Naive thymus-derived CD8-positive, alpha-beta T cell (primary cell): ENCODE data around the gene HS3ST3A1. TPM values are rescaled to one million over a fixed set of nuclear protein-coding genes. Genes with fewer than 3 reads are reported as not detected.

ENCODE experiments used
- ATAC-seq, 2 donors: fragments of 150-1000 bp; cut with Tn5 transposase in 1 of 2; sonication (Bioruptor Pico), chemical (Tn5 transposase) in 1 of 2; 1 replicate in 1 of 2; 2 replicates in 1 of 2; pipeline ENCODE4 v1.10.0; 2021; ENCODE audit warnings: mild to moderate bottlenecking in 2 of 2, moderate library complexity in 2 of 2
- POLR2A ChIA-PET: fragments of 350-600 bp; sonication (Branson Sonifier 250); formaldehyde crosslinking; loops from one replicate; lab custom pipeline; 2021; ENCODE audit warnings: antibody characterized with exemption; lab: Charles Lee
- DNase-seq, 10 donors: peaks; one replicate each; pipeline versions ENCODE4 v3.0.0 to v3.0.0-alpha.2; 2020 to 2022
- H3K27ac Mint-ChIP-seq, 10 donors: one replicate each; pipeline ENCODE4 v1.8.0; 2020 to 2022; ENCODE audit warnings: mild to moderate bottlenecking in 10 of 10, mixed read lengths in 10 of 10, moderate library complexity in 4 of 10, inconsistent platforms in 1 of 10
- H3K27me3 Mint-ChIP-seq, 5 donors: one replicate each; pipeline ENCODE4 v1.8.0; 2021 to 2022; ENCODE audit warnings: mixed read lengths in 5 of 5
- H3K36me3 Mint-ChIP-seq, 3 donors: one replicate each; pipeline ENCODE4 v1.8.0; 2020 to 2022; ENCODE audit warnings: mixed read lengths in 3 of 3, mild to moderate bottlenecking in 2 of 3, inconsistent platforms in 1 of 3
- H3K4me1 Mint-ChIP-seq, 4 donors: one replicate each; pipeline ENCODE4 v1.8.0; 2021 to 2022; ENCODE audit warnings: mixed read lengths in 4 of 4
- H3K4me3 Mint-ChIP-seq, 10 donors: one replicate each; pipeline ENCODE4 v1.8.0; 2020 to 2022; ENCODE audit warnings: mild to moderate bottlenecking in 10 of 10, mixed read lengths in 10 of 10, moderate library complexity in 6 of 10, inconsistent platforms in 1 of 10
- H3K9me3 Mint-ChIP-seq, 9 donors: one replicate each; pipeline ENCODE4 v1.8.0; 2020 to 2022; ENCODE audit warnings: mixed read lengths in 9 of 9, mild to moderate bottlenecking in 3 of 9, inconsistent platforms in 1 of 9, moderate library complexity in 1 of 9
- polyA plus RNA-seq, 3 donors: library from polyadenylated mRNA; unstranded; fragments of 300-500 nt; fragmentation: Illumina TruSeq; gene quantifications; one replicate each; pipeline ENCODE4 v1.2.3, GENCODE V29; 2021
- total RNA-seq, 8 experiments: library from RNA in 2 of 8; stranded (reverse) in 2 of 8; gene quantifications; one replicate each; pipeline ENCODE4 v1.2.3 and lab custom pipeline; 2021 to 2026

The HS3ST3A1 gene
- total and polyA plus RNA-seq, 5 experiments from 2014 or later = 0.76 to 4.5 (median 2.7) TPM; not detected in 2

DNA sequence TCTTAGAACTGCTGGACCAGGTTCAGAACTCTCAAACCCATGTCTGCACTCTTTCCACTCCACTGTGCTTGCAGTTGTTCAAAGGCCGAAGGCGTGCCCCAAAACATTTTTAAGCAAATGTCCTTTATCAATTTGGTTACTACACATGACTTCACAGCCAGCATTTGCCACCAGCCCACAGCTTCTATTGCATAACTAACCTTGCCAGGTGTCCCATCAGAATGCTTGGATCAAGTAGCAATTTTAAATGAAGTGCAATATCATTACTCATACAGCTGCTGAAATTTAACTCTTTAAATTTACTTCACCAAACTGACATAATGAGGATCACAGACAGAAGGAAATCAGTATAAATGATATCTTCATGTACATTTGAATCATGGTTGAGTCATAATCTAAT is 29.8 kb upstream of the HS3ST3A1 start:
- Mint-ChIP-seq H3K9me3 (no peaks in the 10 kb centered on the region), H3K4me3 (no peak overlapping the region), H3K36me3 (no peaks in the 10 kb centered on the region), H3K4me1 (no peaks in the 10 kb centered on the region), H3K27me3 (peaks cover 0 to 15% (median 6%) of the 10 kb centered on the region in 5 donors), H3K27ac (no peak overlapping the region)
- no peak for DNase-seq
- no peak for ATAC-seq
- POLR2A ChIA-PET = no interaction called here

DNA sequence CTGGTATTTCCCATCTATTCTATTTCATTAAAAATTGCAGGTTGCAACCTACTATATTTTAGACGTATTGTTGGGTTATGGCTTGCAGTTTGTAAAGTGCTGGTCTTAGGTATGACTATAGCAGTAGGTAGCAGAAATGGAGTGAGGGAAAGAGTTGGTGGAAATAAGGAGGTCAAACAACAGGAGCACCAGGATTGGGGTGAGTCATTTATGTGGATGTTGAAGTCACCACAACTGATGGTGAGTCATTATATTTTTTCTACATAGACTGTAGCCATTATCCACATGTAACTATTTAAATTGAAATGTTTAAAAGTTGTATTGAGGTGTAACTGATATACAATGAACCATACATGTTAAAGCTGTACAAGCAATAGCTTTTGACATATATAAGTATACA is 25.0 kb upstream of the HS3ST3A1 start:
- Mint-ChIP-seq H3K4me3 (no peak overlapping the region), H3K36me3 (peaks cover 0 to 7% (median 0%) of the 10 kb centered on the region in 3 donors), H3K27ac (no peak overlapping the region), H3K27me3 (peaks cover 15 to 33% (median 21%) of the 10 kb centered on the region in 5 donors), H3K4me1 (no peaks in the 10 kb centered on the region), H3K9me3 (peaks cover 0 to 5% (median 2%) of the 10 kb centered on the region in 9 donors)
- POLR2A ChIA-PET = no interaction called here
- DNase-seq (no peak), ATAC-seq (no peak)

DNA sequence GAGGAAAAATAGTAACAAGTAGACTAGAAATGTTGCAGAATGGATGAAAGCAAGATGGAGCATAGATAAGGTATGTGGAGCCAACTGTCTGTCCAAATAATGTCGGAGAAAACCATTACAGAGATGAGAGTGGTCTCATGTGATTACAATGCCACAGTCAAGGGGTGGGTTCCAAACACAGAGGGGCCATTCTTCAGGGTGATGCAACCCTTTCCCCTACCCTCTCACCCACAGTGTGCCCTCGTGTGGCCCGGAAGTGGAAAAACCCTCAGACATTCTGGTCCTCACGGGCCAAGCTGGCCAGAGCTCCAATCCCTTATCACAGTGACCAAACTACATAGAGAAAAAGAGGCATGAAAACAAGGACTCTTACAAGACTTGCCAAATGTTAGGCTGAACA is 17.7 kb upstream of the HS3ST3A1 start:
- DNase-seq = no peak
- peaks cover 0 to 8% (median 7%) of the 10 kb centered on the region in 3 donors for H3K36me3 Mint-ChIP-seq
- ATAC-seq = no peak
- H3K4me1 Mint-ChIP-seq = no peaks in the 10 kb centered on the region
- H3K27ac Mint-ChIP-seq = no peak overlapping the region
- H3K9me3 Mint-ChIP-seq = peaks cover 0 to 13% (median 2%) of the 10 kb centered on the region in 9 donors
- POLR2A ChIA-PET = no interaction called here
- H3K27me3 Mint-ChIP-seq = peaks cover 16 to 40% (median 18%) of the 10 kb centered on the region in 5 donors
- H3K4me3 Mint-ChIP-seq = no peak overlapping the region

DNA sequence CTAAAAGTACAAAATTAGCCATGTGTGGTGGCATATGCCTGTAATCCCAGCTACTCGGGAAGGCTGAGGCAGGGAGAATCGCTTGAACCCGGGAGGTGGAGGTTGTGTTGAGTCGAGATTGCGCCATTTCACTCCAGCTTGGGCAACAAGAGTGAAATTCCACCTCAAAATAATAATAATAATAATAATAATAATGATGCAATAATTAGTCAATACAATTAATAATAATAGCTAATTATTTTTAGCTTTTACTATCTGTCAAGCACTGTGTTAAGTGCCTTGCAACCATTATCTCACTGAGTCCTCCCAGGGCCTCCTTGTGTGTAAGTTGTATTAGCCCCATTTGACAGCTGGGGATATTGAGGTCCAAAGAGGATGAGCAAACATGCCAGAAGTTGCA is 14.3 kb upstream of the HS3ST3A1 start:
- Mint-ChIP-seq H3K27me3 (peaks cover 6 to 18% (median 10%) of the 10 kb centered on the region in 5 donors), H3K9me3 (peaks cover 0 to 21% (median 3%) of the 10 kb centered on the region in 9 donors), H3K4me3 (no peak overlapping the region), H3K36me3 (peaks cover 0 to 17% (median 4%) of the 10 kb centered on the region in 3 donors), H3K27ac (no peak overlapping the region), H3K4me1 (no peaks in the 10 kb centered on the region)
- POLR2A ChIA-PET = interaction anchor here (0.6 kb wide), 1 partner anchor 35 kb away, joined by 3 read pairs; no protein-coding TSS in a partner anchor
- ATAC-seq = no peak
- no peak for DNase-seq

DNA sequence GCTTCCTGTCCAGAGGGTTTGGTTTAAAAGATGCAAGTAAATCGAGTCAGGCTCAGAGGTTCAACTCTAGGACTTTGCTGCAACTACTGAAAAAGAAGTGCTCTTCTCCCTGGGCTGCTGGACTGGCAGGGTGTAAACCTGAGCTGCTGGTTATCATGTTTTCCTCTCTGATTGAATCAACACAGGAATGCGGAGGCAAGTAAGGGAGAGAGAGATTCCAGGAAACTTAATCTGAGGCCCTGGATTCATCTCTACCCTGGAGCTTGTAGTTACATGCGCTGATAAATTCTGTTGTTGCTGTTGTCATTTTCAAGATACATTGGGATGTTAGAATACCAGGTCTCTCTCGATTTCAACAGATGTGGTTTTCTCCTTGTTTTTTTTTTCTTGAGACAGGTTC is 8.2 kb upstream of the HS3ST3A1 start:
- Mint-ChIP-seq H3K4me3 (no peak overlapping the region), H3K4me1 (no peaks in the 10 kb centered on the region), H3K36me3 (peaks cover 0 to 14% (median 4%) of the 10 kb centered on the region in 3 donors), H3K9me3 (peaks cover 0 to 18% (median 3%) of the 10 kb centered on the region in 9 donors), H3K27me3 (peaks cover 12 to 37% (median 15%) of the 10 kb centered on the region in 5 donors), H3K27ac (no peak overlapping the region)
- ATAC-seq (no peak), DNase-seq (no peak)
- POLR2A ChIA-PET = no interaction called here

DNA sequence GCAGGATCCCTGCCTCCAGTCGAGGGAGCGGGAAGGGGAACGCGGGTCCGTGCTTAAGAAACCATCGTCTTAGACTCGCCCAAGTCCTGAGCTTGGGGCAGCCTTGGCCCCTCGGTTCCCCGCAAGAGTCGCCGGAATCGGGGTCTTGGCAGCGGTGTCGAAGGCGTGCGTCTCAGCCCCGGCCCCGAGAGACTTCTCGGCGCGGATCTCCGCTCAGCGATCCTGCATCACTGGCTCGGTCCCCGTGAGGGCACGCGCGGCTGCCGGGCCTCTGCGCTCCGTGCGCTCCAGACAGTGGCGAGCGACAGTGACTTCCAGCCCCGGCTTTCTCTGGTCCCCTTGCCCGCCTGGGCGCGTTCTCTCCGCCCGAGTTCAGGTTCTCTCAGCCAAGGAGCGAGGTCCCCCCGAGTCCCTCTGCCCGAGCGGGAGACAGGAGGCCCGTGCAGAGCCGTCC is 380 bp downstream of the HS3ST3A1 start:
- DNase-seq (no peak), ATAC-seq (peak in 1 of 2 donors; percentile 20)
- Mint-ChIP-seq H3K27me3 (peaks cover 35 to 81% (median 56%) of the 10 kb centered on the region in 5 donors), H3K4me1 (peaks cover 4 to 16% (median 12%) of the 10 kb centered on the region in 4 donors), H3K9me3 (no peaks in the 10 kb centered on the region), H3K4me3 (peak overlapping the region in 6 of 10 donors; percentile 12 to 78 (median 26)), H3K36me3 (peaks cover 0 to 4% (median 0%) of the 10 kb centered on the region in 3 donors), H3K27ac (no peak overlapping the region)
- POLR2A ChIA-PET = no interaction called here

DNA sequence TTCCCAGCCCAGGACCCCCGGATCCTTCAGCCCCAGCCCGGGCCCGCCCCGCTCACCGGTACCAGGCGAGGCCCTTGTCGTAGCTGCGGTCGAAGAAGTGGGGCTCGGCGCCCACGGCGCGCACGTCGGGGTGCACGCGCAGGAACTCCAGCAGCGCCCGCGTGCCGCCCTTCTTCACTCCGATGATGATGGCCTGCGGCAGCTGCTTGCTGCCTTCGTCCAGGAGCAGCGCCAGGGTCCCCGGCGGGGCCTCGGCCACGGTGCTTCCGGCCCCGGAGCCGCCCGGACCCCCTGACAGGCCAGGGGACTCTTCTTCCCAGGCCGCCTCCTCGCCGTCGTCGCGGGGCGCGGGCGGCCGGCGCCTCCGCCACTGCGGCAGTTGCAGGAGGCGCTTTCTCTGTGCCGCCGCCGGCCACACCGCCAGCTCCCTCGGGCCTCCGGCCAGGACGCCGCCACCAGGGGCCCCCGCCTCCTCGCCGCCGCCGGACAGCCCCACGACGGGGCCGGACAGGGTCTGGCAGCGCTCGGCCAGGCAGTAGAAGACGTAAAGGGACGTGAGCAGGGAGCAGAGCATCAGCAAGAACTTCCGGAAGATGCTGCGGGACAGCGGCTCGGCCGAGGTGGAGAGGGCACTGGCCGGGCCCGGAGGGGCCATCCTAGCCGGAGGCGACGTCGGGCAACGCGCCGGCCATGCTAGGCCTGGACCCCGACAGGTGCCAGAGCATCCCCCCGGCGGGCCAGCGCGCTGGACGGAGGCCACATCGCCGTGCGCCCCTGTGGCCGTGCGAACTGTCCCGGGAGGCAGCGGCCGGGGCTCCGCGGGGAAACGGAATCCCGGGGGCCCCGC is 1.0 kb downstream of the HS3ST3A1 start:
- H3K4me1 Mint-ChIP-seq = peaks cover 4 to 16% (median 12%) of the 10 kb centered on the region in 4 donors
- ATAC-seq (no peak), DNase-seq (peak in 1 of 10 donors; percentile 6)
- H3K27me3 Mint-ChIP-seq = peaks cover 35 to 81% (median 58%) of the 10 kb centered on the region in 5 donors
- peaks cover 0 to 4% (median 0%) of the 10 kb centered on the region in 3 donors for H3K36me3 Mint-ChIP-seq
- peak overlapping the region in 2 of 10 donors; percentile 64 to 78 for H3K4me3 Mint-ChIP-seq
- no peak overlapping the region for H3K27ac Mint-ChIP-seq
- POLR2A ChIA-PET = no interaction called here
- H3K9me3 Mint-ChIP-seq = no peaks in the 10 kb centered on the region

DNA sequence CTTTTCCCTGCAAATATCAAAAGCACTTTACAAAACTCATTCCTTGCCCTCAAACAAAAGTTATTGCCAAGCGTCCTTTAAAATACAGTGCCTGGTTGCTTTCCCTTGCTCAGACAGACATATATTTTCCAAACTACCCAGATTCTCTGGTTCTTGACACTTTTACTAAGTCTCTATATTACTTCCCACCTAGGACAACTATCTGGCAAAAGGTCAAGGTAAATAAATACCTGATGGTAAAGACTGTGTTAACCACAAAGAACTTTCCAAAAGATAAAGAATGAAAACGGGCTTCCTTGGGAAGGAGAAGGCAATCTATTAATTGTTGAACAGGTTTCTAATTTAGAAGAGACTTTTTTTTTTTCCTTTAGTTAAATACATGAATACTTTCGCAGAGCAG is 1.9 kb downstream of the HS3ST3A1 start:
- H3K27me3 Mint-ChIP-seq = peaks cover 33 to 81% (median 54%) of the 10 kb centered on the region in 5 donors
- POLR2A ChIA-PET = no interaction called here
- H3K9me3 Mint-ChIP-seq = no peaks in the 10 kb centered on the region
- DNase-seq = no peak
- H3K4me1 Mint-ChIP-seq = peaks cover 5 to 21% (median 12%) of the 10 kb centered on the region in 4 donors
- peaks cover 0 to 4% (median 0%) of the 10 kb centered on the region in 3 donors for H3K36me3 Mint-ChIP-seq
- ATAC-seq = no peak
- peak overlapping the region in 1 of 10 donors; percentile 63 for H3K27ac Mint-ChIP-seq
- peak overlapping the region in 5 of 10 donors; percentile 42 to 67 (median 51) for H3K4me3 Mint-ChIP-seq

DNA sequence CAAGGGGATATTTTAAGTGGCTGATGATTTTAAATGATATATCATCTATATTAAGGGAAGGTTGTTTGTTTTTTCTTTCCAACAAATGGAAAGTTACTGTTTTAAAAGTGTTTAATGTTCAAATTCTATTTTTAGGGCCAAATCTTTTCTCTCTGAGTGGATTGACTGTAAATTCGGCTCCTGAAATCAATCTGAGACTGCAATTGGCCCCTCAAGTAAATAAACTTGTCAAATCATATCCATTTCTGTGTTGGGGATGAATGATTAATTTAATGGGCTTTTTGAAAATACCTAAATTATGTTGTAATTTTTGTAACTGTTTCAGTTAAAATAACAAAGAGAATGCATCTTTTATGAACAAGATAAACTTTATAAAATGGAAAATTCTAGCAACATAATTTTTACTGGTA is 2.6 kb downstream of the HS3ST3A1 start:
- H3K36me3 Mint-ChIP-seq = peaks cover 0 to 4% (median 0%) of the 10 kb centered on the region in 3 donors
- no peak for DNase-seq
- no peak for ATAC-seq
- no peaks in the 10 kb centered on the region for H3K9me3 Mint-ChIP-seq
- no peak overlapping the region for H3K27ac Mint-ChIP-seq
- peak overlapping the region in 1 of 10 donors; percentile 39 for H3K4me3 Mint-ChIP-seq
- POLR2A ChIA-PET = interaction anchor here (1.8 kb wide), 1 partner anchor 702 kb away, joined by 6 read pairs; the partner anchor contains the start of gene HS3ST3B1
- H3K4me1 Mint-ChIP-seq = peaks cover 5 to 26% (median 13%) of the 10 kb centered on the region in 4 donors
- peaks cover 30 to 77% (median 49%) of the 10 kb centered on the region in 5 donors for H3K27me3 Mint-ChIP-seq

DNA sequence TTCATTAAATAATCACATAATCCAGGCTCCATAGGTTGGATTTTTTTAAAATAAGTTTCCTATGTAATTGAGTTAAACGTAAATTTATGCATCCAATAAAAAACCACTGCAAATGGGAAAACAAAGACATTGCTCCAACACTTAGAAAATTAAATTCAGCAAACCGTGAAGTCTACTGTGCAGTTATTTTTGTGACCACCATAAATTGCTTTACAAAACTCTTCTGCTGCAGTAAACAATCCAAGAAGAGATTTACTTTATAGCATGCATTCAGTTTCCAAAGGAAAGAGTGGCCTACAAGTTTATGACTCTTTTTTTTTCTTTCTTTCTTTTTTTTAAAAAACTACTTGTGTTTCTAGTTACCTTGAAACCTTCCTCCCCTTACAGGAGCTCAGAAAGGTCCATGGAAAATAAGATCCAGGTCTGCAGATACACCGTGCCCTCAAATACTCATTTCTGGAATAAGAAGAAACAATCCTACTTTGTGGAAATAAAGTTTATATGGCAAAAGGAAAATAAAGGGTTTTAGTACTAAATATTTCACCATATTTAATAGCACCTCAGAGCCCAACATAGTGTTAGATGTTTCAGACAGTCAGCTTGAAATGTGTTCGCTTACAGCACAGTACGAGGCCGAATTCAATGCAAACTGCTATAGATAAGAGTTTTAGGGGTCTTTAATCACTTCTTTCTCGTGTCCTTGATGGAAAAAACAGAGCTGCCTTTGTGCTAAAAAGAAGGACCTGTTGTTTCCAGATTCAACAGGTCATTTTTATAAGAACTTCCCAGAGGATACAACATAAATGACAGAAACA is 3.2 kb downstream of the HS3ST3A1 start:
- Mint-ChIP-seq H3K27ac (no peak overlapping the region), H3K9me3 (no peaks in the 10 kb centered on the region), H3K36me3 (peaks cover 0 to 4% (median 0%) of the 10 kb centered on the region in 3 donors), H3K4me1 (peaks cover 5 to 26% (median 13%) of the 10 kb centered on the region in 4 donors), H3K4me3 (peak overlapping the region in 1 of 10 donors; percentile 39), H3K27me3 (peaks cover 29 to 71% (median 44%) of the 10 kb centered on the region in 5 donors)
- DNase-seq = no peak
- no peak for ATAC-seq
- POLR2A ChIA-PET = interaction anchor here (1.8 kb wide), 1 partner anchor 703 kb away, joined by 6 read pairs; the partner anchor contains the start of gene HS3ST3B1

DNA sequence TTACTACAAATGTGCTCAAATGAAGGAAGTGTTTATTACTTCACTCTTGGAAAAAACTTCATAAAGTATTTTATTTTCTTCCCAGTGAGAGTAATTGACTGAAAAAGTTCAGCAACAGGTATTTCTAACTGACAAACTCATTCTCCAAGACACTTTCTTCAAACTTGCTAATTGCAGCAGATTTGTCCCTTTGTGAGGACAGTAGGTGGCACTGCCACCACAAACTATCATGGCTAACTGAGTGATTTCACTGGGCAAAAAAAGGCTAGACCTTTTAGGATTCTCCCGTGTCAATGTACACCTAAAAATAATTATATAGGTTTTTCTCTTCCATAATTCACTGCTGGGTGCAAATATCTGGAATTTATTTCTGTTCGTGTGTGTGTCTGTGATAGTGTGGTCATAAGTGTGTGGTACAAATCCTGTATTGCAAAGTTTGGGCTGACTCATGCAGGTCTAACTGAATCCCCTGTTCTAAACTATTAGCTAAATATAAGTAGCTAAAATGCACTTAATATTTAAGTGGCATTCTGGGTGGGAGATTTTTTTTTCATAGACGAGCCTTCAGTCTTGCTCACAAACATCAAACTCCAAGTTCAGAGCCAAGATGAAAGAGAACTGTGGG is 3.9 kb downstream of the HS3ST3A1 start:
- no peaks in the 10 kb centered on the region for H3K9me3 Mint-ChIP-seq
- POLR2A ChIA-PET = interaction anchor here (1.8 kb wide), 1 partner anchor 704 kb away, joined by 6 read pairs; the partner anchor contains the start of gene HS3ST3B1
- peak in 9 of 10 donors; percentile 5 to 66 (median 24) for DNase-seq
- peaks cover 0 to 4% (median 0%) of the 10 kb centered on the region in 3 donors for H3K36me3 Mint-ChIP-seq
- peaks cover 24 to 64% (median 37%) of the 10 kb centered on the region in 5 donors for H3K27me3 Mint-ChIP-seq
- H3K4me1 Mint-ChIP-seq = peaks cover 5 to 25% (median 13%) of the 10 kb centered on the region in 4 donors
- H3K4me3 Mint-ChIP-seq = no peak overlapping the region
- H3K27ac Mint-ChIP-seq = no peak overlapping the region
- ATAC-seq = peak in 1 of 2 donors; percentile 46
